ENCODE results near the gene YWHAQ.

DNA sequence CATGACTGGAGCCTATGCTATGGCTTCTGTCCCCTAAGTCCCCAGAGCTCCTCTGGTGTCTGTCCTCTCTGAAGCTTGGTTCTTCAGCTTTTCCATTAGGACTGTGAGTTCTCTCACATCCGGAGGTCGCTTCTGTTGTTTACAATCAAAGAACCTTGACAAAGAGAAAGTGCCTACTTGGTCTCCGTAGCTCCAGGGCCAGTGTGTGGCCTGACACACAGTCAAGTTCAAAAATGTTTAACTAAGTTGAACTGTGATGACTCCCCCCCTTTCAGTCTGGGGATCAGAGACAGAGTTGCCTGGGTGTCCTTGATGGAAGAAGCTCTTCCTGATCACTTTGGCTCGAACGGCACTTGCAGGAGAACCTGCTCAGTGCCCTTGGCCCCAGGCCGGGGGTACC is 26.3 kb upstream of the YWHAQ start:
- TF ChIP-seq, protein P1, sequence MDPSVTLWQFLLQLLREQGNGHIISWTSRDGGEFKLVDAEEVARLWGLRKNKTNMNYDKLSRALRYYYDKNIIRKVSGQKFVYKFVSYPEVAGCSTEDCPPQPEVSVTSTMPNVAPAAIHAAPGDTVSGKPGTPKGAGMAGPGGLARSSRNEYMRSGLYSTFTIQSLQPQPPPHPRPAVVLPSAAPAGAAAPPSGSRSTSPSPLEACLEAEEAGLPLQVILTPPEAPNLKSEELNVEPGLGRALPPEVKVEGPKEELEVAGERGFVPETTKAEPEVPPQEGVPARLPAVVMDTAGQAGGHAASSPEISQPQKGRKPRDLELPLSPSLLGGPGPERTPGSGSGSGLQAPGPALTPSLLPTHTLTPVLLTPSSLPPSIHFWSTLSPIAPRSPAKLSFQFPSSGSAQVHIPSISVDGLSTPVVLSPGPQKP (IDR thresholded peaks at IDR 0.05; ENCODE audit: borderline replicate concordance, low read depth, low read length): no peak
- TF ChIP-seq, protein P2, sequence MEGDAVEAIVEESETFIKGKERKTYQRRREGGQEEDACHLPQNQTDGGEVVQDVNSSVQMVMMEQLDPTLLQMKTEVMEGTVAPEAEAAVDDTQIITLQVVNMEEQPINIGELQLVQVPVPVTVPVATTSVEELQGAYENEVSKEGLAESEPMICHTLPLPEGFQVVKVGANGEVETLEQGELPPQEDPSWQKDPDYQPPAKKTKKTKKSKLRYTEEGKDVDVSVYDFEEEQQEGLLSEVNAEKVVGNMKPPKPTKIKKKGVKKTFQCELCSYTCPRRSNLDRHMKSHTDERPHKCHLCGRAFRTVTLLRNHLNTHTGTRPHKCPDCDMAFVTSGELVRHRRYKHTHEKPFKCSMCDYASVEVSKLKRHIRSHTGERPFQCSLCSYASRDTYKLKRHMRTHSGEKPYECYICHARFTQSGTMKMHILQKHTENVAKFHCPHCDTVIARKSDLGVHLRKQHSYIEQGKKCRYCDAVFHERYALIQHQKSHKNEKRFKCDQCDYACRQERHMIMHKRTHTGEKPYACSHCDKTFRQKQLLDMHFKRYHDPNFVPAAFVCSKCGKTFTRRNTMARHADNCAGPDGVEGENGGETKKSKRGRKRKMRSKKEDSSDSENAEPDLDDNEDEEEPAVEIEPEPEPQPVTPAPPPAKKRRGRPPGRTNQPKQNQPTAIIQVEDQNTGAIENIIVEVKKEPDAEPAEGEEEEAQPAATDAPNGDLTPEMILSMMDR (conservative IDR thresholded peaks at IDR 0.05; ENCODE audit: low read depth, low read length): no peak
- TF ChIP-seq MXI1 (IDR thresholded peaks at IDR 0.05; ENCODE audit: borderline replicate concordance, low read depth, low read length): no peak
- TF ChIP-seq, protein P3, sequence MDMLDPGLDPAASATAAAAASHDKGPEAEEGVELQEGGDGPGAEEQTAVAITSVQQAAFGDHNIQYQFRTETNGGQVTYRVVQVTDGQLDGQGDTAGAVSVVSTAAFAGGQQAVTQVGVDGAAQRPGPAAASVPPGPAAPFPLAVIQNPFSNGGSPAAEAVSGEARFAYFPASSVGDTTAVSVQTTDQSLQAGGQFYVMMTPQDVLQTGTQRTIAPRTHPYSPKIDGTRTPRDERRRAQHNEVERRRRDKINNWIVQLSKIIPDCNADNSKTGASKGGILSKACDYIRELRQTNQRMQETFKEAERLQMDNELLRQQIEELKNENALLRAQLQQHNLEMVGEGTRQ (IDR thresholded peaks at IDR 0.05; ENCODE audit: low read depth, low read length): no peak
- TF ChIP-seq POLR2A (IDR thresholded peaks at IDR 0.05; ENCODE audit: low read depth, low read length): no peak
- TF ChIP-seq RAD21 (IDR thresholded peaks at IDR 0.05; ENCODE audit: low read length): no peak
- no peak for TF ChIP-seq CHD1 (IDR thresholded peaks at IDR 0.05; ENCODE audit: low read depth, low read length)
- TF ChIP-seq MAFK (IDR thresholded peaks at IDR 0.05; ENCODE audit: low read depth, low read length): no peak
- TF ChIP-seq NFE2L2 (IDR thresholded peaks at IDR 0.05; ENCODE audit: low read depth, low read length): no peak
- TF ChIP-seq SMC3 (IDR thresholded peaks at IDR 0.05; ENCODE audit: low read depth, low read length): no peak
- no peak for TF ChIP-seq CEBPB (IDR thresholded peaks at IDR 0.05; ENCODE audit: low read depth, low read length)
- no peak for TF ChIP-seq BHLHE40 (IDR thresholded peaks at IDR 0.05; ENCODE audit: low read depth, low read length)
